DMS114 treated with DMSO at 0.1 percent for 48 hours (cell line): Measurements from ENCODE around the gene GAS7.
A peak's percentile ranks its signal among the peaks of the same experiment; 100 is the strongest.

Source experiments
- DNase-seq: peaks from one replicate; lab custom pipeline; 2025; ENCODE audit not compliant: unreplicated experiment; lab: John Stamatoyannopoulos, UW

The GAS7 gene

GRCh38 chr17:9956474-9957131, 241.8 kb downstream of the GAS7 start:
- no peak for DNase-seq

GRCh38 chr17:9953492-9953891, 244.9 kb downstream of the GAS7 start:
- no peak for DNase-seq

- no peak for DNase-seq
These were observed 246.6 kb downstream of the GAS7 start for GRCh38 chr17:9951803-9952202.

- no peak for DNase-seq
These were observed 249.5 kb downstream of the GAS7 start for GRCh38 chr17:9948928-9949327.

GRCh38 chr17:9944704-9945103, 253.7 kb downstream of the GAS7 start:
- no peak for DNase-seq

DNA sequence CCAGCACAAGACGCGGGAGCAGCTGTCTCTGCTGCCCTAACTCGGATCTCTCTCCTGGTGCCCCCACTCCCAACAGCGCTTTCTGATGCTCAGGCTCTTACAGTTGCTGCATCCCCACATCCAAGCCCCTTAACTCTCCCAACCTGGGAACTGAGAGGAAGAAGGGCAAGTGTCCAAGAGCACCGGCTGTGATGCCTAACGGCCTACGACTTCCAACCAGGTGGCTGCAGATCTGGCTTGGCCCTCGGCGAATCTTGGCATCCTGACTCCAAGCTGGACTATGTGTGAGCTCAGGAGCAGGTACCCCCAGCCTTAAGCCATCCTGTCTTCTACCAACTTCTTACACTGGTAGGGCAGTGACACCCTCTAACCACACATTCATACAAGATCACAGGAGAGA, 255.1 kb downstream of the GAS7 start:
- DNase-seq: no peak

DNA sequence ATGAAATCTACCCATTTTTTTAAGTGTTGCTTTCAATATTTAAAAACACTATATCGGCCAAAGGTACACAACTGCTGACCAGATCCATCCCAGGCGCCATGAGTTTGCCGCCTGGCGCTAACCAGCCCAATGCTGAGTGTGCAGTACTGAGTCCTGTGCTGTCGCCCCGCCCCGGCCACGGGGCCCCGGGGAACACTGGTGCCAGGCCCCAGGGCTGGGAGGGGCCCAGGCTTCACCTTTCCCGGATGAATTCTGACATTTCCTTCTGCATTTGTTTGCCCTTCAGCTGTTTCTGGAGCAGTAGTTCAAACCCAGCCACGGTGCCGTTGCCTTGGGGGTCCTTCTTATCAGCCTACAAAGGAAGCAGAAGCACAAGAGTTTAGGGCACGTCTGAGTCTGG, 255.5 kb downstream of the GAS7 start:
- no peak for DNase-seq

DNA sequence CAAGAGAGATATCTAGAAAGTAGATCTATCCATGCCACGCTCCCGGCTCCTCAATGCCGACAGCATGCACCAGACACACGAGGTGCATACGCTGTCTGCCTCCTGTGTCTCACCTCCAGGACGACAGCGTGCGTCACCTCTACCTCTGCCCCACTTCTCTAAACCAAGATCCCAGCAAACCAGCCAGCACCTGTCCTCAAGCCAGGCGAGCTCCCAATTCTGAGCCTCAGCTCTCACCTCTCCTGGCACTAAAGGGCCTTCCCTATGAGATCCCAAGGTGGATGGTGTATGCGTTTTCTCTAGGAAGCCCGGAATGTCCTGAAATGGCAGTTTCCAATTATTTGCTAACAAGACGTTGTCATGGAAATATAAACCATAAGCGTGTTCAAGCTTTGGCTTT, 257.1 kb downstream of the GAS7 start:
- DNase-seq: no peak

DNA sequence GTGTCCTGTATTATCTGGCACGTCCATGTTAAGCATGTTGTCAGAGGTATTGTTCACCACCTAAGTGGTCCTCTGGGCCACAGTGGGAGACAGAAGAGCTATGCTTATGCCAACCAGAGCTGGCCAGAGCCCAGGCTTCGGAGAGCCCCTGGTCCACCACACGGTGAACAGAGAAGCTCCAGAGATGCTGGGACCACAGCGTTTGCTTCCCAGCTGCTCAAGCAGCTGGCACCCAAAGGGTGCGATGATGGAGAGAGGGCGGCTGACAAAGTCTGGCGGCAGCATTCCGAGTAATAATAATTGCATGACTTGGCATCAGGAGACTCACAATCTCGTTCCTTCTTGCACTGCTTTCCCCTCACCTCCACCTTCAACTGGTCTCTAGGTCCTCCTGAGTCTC, 257.6 kb downstream of the GAS7 start:
- no peak for DNase-seq

DNA sequence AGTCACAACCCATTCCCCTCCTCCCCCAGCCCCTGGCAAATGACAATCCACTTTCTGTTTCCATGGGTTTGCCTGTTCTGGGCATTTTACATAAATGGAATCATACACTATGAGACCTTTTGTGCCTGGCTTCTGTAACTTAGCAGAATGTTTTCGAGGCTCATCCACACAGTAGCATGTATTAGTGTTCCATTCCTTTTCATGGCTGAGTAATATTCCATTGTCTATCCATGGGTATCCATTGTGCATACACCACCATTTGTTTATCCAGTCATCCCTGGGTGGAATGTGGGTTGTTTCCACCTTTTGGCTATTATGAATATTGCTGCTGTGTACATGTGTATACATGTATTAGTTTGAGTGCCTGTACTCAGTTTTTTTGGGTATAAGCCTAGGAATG, 259.6 kb downstream of the GAS7 start:
- DNase-seq: no peak

- DNase-seq: no peak
These were observed 260.5 kb downstream of the GAS7 start for GRCh38 chr17:9937901-9938300.

DNA sequence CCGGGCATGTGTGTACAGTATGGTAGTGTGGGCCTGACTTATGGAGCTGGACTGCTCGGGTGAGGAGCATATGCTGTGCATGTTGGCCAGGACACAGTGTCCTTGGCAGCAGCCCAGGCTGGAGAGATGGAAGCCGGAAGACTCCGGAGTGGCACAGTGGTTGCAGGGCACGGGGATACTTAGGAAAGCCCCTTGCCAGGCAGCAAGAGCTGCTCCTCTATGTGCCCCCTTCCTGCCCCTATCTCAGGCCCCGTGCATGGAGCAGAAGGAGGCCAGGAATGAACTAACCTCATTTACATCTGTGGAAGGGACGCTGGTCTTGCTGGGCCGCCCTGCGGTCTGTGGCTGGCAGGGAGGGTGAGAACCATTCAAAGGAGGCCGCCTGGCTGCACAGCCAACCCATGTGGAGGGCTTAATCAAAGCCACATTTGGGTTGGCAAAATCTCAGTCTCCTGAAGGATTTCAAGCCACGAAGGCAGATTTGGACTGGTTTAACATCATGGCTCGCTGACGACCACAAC, 261.1 kb downstream of the GAS7 start:
- DNase-seq: no peak

GRCh38 chr17:9936095-9936494, 262.3 kb downstream of the GAS7 start:
- DNase-seq: no peak

GRCh38 chr17:9935408-9935807, 263.0 kb downstream of the GAS7 start:
- DNase-seq: no peak

- no peak for DNase-seq
These were observed 264.1 kb downstream of the GAS7 start for GRCh38 chr17:9934331-9934730.

DNA sequence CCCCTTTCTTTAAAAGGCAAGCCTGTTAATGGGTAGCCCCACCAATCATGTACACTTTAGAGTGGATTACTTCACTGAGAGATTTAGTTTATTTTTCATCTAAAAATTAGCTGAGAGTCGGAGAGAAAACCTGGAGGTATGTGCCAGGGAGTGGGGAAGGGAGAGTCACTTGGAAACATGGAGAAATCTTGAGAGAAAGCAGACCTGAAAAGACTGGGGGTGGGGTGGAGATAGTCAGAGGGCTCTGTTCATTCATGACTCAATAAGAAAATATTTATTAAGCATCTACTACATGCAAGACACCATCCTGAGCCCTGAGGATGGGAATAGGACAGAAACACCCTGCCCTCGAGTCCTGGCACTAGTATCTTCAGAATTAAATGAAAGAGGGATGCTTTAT, 265.9 kb downstream of the GAS7 start:
- no peak for DNase-seq

DNA sequence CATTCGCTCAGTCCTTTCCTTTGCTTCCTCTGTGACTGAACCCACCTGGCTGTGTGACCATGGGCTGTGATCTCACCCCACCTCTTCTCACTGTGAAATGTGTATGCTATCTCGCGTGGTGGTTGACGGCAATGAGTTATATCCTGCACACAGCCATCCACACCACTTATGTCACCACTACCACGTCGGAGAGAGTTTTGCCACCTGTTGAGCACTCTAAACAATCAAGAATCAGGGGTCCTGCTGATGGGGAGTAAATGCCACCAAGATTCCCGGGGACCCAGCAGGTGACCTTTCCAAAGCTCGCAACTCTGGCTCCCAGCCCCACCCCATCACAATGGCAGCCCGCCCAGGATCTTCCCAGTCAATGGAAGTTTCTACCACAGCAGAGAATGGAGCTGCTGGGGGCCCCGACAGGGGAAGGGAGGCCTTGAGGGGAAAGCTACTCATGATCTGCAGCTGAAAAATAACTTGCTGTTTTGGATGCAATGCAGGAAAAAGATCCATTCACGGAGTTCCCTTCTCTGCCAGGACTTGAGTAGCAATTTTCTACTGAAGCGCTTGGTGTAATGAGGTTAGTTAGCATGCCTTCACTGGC, 267.2 kb downstream of the GAS7 start:
- DNase-seq: no peak

DNA sequence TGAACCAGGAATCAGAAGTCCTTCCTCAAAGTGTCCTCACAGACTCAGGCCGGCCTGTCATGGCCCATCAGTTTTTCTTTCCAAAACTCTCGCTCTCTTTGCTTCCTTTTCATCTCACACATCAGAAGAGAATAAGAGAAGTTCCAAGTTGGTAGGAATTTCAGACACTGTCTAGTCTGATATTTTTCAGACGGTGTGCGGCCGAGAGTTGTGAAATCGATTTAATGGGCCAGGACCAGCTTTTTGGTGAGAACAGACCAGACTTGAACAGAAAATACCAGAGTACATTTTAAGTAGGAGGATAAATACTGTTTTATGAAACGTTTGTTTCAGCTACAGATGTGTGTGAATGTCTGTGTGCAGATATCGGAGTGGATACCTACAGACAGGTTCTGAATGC, 268.5 kb downstream of the GAS7 start:
- no peak for DNase-seq

DNA sequence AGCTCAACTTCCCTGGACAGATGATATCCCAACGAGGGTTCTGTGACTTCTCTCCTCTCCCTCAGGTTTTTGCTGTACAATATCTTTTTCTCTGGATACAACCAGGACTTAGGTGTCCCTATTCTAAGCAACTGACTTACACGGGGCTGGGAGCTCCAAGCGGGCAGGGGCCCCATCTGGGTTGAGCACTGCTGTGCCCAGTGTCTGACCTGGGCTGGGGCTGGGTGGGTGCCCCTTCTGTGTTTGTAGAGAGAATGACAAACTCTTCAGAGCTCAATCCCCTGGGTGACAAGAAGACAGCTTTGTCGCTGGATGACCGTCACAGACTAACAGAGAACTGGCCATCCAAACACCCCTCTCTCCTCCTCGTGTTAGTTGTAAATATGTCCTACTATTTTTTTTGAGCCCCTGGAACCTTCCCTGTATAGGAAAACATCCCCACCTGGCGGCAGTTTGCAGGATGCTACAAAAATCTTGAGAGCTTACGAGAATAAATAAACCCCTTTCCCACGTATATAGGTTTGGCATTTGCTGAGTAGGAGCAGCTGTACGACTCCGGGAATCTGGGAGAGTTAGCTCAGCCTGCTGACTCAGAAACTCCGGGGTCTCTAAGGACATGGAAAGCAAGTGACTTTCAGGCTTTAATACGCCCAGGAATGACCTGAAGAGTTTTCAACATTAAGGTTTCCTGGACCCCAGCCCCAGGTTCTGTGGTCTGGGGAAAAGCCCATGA, 269.6 kb downstream of the GAS7 start:
- DNase-seq: peak; percentile 34

GRCh38 chr17:9926150-9926804, 272.1 kb downstream of the GAS7 start:
- DNase-seq: no peak

DNA sequence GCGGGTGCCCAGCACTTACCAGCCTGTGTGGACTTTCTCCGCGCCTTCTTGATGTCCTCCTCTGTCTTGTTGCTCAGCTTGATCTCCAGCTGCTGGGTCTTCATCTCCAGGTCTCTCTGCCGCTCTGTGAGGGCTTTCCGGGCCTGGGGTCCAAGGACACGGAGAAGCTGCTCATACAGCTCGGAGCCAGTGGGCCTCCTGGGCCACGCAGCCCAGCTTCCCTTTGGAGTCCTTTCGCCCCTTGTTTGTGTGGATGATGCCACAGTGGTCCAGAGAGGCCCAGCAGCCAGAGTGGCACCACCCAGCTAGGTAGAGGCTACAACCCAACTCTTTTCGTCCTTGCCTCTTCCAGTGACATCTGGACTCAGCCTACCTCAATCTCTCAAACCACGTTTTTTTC, 272.9 kb downstream of the GAS7 start:
- no peak for DNase-seq

DNA sequence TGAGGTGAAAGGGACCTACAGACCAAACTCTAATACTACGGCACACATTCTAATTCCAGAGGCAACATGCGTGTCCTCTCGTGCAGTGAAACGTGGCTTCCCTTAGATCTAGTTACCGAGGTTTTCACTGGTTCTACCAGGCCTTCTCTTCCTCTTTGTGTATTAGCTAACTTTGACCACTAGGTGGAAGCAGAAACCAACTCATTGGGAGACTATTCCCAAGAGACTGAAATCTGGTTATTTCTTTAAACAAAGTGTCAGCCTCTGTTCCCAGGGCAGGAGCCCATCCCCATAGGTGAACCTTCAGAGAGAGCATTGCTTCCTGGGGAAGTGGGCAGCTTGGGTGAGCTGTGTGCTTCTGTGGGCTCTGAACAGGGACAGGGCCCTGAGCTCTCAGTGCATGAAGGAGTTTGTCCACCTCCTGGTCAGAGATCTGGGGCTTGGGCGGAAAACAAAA, 273.6 kb downstream of the GAS7 start:
- peak; percentile 77 for DNase-seq
